K562 (cell line): Measurements from ENCODE around the gene CLDN5. TPM values are rescaled to one million over a fixed set of nuclear protein-coding genes. Genes with fewer than 3 reads are reported as not detected.
A peak's percentile ranks its signal among the peaks of the same experiment; 100 is the strongest.

Experiments
- ARID1B ChIP-seq: fragments of 450-650 bp; IDR thresholded peaks from 2 replicates; pipeline ENCODE4 v1.6.1; 2016; ENCODE audit warnings: antibody characterized with exemption, mild to moderate bottlenecking, inconsistent platforms
- CHCHD3 ChIP-seq: fragments of 250-450 bp; sonication (Bioruptor Pico); IDR thresholded peaks from 2 replicates; pipeline ENCODE4 v2.1.2; 2022; ENCODE audit warnings: mild to moderate bottlenecking
- ETV1 ChIP-seq: fragments of 450-650 bp; conservative IDR thresholded peaks from 2 replicates; pipeline ENCODE4 v1.6.1; 2016; ENCODE audit warnings: missing genetic modification characterization, control low read depth, low read depth, missing compliant biosample characterization
- EWSR1 ChIP-seq: fragments of 450-650 bp; IDR thresholded peaks from 2 replicates; pipeline ENCODE4 v1.6.1; 2018; ENCODE audit warnings: borderline replicate concordance, mild to moderate bottlenecking, low read depth, moderate library complexity; ENCODE audit not compliant: partially characterized antibody
- GATA2 ChIP-seq: sonication (generic); formaldehyde crosslinking; IDR thresholded peaks from 2 replicates; pipeline ENCODE4 v1.4.0; 2020; ENCODE audit warnings: mild to moderate bottlenecking, missing genetic modification reagents
- GATAD2B ChIP-seq: fragments of 450-650 bp; IDR thresholded peaks from 2 replicates; pipeline ENCODE4 v1.6.1; 2017; ENCODE audit warnings: mild to moderate bottlenecking, borderline replicate concordance
- GTF2F1 ChIP-seq: IDR thresholded peaks from 2 replicates; pipeline ENCODE4 v1.6.1; 2011; ENCODE audit warnings: low read depth, low read length, improper control_type of control experiment
- HDAC1 ChIP-seq, 2 experiments: fragments of 450-650 bp; IDR thresholded peaks; 2 replicates each; pipeline ENCODE4 v1.6.1; 2016 to 2017; ENCODE audit warnings: inconsistent platforms in 1 of 2, mild to moderate bottlenecking in 1 of 2, moderate library complexity in 1 of 2
- HDGF ChIP-seq: fragments of 450-650 bp; IDR thresholded peaks from 2 replicates; pipeline ENCODE4 v1.6.1; 2016
- HNRNPH1 ChIP-seq: fragments of 200-400 bp; formaldehyde crosslinking; optimal IDR thresholded peaks from 2 replicates; pipeline ENCODE3; 2017; ENCODE audit warnings: low read depth, mild to moderate bottlenecking, low read length, moderate library complexity
- MECOM ChIP-seq: fragments of 250-450 bp; sonication (Bioruptor Pico); IDR thresholded peaks from 2 replicates; pipeline ENCODE4 v1.8.0; 2022; ENCODE audit warnings: inconsistent platforms
- POLR2A ChIP-seq: fragments of 450-650 bp; conservative IDR thresholded peaks from 2 replicates; pipeline ENCODE4 v1.6.1; 2016
- POLR2H ChIP-seq: IDR thresholded peaks from 2 replicates; pipeline ENCODE4 v1.6.1; 2016; ENCODE audit warnings: missing genetic modification characterization, low read depth, mild to moderate bottlenecking, control low read depth, missing compliant biosample characterization, moderate library complexity
- SUPT5H ChIP-seq: fragments of 450-650 bp; IDR thresholded peaks from 2 replicates; pipeline ENCODE4 v1.6.1; 2016
- TCFL5 ChIP-seq: fragments of 250-450 bp; sonication (Bioruptor Pico); conservative IDR thresholded peaks from 2 replicates; pipeline ENCODE4 v1.6.1; 2021; ENCODE audit warnings: mild to moderate bottlenecking, moderate library complexity, matching md5 sums
- ZNF134 ChIP-seq: fragments of 250-450 bp; sonication (Bioruptor Pico); conservative IDR thresholded peaks from 2 replicates; pipeline ENCODE4 v1.4.0; 2020
- ZNF140 ChIP-seq: fragments of 250-450 bp; sonication (Bioruptor Pico); IDR thresholded peaks from 2 replicates; pipeline ENCODE4 v1.8.0; 2021; ENCODE audit warnings: moderate library complexity, mild to moderate bottlenecking, inconsistent platforms
- ZNF224 ChIP-seq: sonication (generic); formaldehyde crosslinking; IDR thresholded peaks from 2 replicates; pipeline ENCODE4 v1.8.0; 2022; ENCODE audit warnings: mild to moderate bottlenecking, missing genetic modification reagents
- ZNF232 ChIP-seq: sonication (generic); formaldehyde crosslinking; IDR thresholded peaks from 2 replicates; pipeline ENCODE4 v1.8.0; 2022; ENCODE audit warnings: mild to moderate bottlenecking, missing genetic modification reagents
- ZNF3 ChIP-seq: fragments of 250-450 bp; sonication (Bioruptor Pico); IDR thresholded peaks from 2 replicates; pipeline ENCODE4 v1.5.0; 2021; ENCODE audit warnings: mild to moderate bottlenecking, moderate library complexity
- ZNF586 ChIP-seq: fragments of 450-650 bp; formaldehyde crosslinking; conservative IDR thresholded peaks from 2 replicates; pipeline ENCODE4 v1.4.0; 2020; ENCODE audit warnings: mild to moderate bottlenecking, moderate library complexity
- ZNF77 ChIP-seq: fragments of 250-450 bp; sonication (Bioruptor Pico); IDR thresholded peaks from 2 replicates; pipeline ENCODE4 v1.5.0; 2020
- ZNF785 ChIP-seq: fragments of 250-450 bp; sonication (Bioruptor Pico); IDR thresholded peaks from 2 replicates; pipeline ENCODE4 v1.4.0; 2020; ENCODE audit warnings: mild to moderate bottlenecking
- polyA plus RNA-seq, 8 experiments: library from polyadenylated mRNA; depleted of rRNA in 4 of 8; stranded (reverse) in 5 of 8; unstranded in 3 of 8; fragments of >200 nt; fragmentation: Nextera tagmentation in 2 of 8; fragmentation: Illumina TruSeq in 1 of 8; extraction: Ambion mirVana in 2 of 8; extraction: Trizol in 1 of 8; gene quantifications; 2 replicates each; pipeline versions ENCODE4 v1.2.1 to v1.2.3, GENCODE V29; 2011 to 2014; ENCODE audit warnings: inconsistent platforms in 1 of 8, missing spikeins in 1 of 8
- total RNA-seq, 7 experiments: library from RNA; depleted of rRNA in 6 of 7; stranded (reverse); fragments of >200 nt in 6 of 7; fragmentation: Illumina TruSeq in 2 of 7; extraction: Trizol in 2 of 7; gene quantifications; 2 replicates each; pipeline versions ENCODE4 v1.2.1 to v1.2.3, GENCODE V29; 2011 to 2021; ENCODE audit warnings: low replicate concordance in 1 of 7
- TF ChIP-seq, protein P1 (sequence below): fragments of 250-450 bp; sonication (Bioruptor Pico); IDR thresholded peaks from 2 replicates; pipeline ENCODE4 v1.5.1; 2021; ENCODE audit warnings: mild to moderate bottlenecking
- TF ChIP-seq, protein P2 (sequence below): fragments of 150-350 bp; conservative IDR thresholded peaks from 2 replicates; pipeline ENCODE4 v1.6.1; 2014; ENCODE audit warnings: low read length
- TF ChIP-seq, protein P3 (sequence below): IDR thresholded peaks from 2 replicates; pipeline ENCODE4 v1.6.1; 2012; ENCODE audit warnings: low read depth, low read length, improper control_type of control experiment, borderline replicate concordance
- TF ChIP-seq, protein P4 (sequence below): fragments of 250-450 bp; sonication (Bioruptor Pico); IDR thresholded peaks from 2 replicates; pipeline ENCODE4 v1.5.0; 2021

Gene CLDN5
- total and polyA plus RNA-seq, 9 of the 15 experiments (the other 6 are each of a cell fraction or from before 2014, with no cell fraction given), result 0.20 TPM; not detected in 8

DNA sequence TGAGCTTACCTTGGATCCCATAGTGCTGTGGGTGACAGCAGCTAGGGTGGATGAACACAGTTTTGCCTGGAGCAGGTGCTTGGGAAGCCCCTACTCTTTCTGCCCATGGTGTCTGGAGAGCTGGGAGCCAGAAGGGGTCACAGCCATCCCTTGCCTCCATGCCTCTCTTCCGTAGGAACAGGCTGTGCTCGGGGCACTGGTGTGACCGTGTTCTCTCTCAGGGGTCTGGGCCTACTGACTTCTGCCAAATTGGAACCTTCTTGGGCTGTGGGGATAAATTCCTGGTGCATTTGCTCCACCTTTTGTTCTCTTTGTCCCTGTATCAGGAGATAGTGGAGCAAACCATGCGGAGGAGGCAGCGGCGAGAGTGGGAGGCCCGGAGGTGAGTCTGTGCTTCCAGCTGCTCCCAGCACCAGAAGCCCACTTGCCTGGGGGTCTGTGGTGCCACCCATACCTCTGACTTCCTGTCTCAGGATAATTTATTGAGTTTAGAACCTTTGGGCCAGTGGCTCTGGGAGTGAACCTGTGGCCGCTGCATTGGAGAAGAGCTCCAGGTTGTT is 30.1 kb downstream of the CLDN5 start (continued):
- TF ChIP-seq, protein P1, sequence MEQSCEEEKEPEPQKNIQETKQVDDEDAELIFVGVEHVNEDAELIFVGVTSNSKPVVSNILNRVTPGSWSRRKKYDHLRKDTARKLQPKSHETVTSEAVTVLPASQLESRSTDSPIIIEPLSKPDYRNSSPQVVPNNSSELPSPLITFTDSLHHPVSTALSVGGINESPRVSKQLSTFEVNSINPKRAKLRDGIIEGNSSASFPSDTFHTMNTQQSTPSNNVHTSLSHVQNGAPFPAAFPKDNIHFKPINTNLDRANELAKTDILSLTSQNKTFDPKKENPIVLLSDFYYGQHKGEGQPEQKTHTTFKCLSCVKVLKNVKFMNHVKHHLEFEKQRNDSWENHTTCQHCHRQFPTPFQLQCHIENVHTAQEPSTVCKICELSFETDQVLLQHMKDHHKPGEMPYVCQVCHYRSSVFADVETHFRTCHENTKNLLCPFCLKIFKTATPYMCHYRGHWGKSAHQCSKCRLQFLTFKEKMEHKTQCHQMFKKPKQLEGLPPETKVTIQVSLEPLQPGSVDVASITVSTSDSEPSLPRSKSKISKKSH, result no peak
- TF ChIP-seq ZNF140 (CRISPR knock-in tag) (no peak), HNRNPH1 (no peak), CHCHD3 (CRISPR knock-in tag) (no peak), ZNF77 (CRISPR knock-in tag) (no peak), HDAC1 (IDR thresholded peaks at IDR 0.05) (no peak), HDGF (no peak), ZNF3 (CRISPR knock-in tag) (no peak), ZNF232 (CRISPR knock-in tag) (no peak), GATAD2B (no peak), ZNF586 (CRISPR knock-in tag) (no peak), ZNF224 (CRISPR knock-in tag) (no peak), POLR2H (no peak), TCFL5 (CRISPR knock-in tag) (no peak), POLR2A (0 out of 2 replicates have a peak, but pooled peaks have one; percentile 20), ZNF134 (CRISPR knock-in tag) (no peak), ZNF785 (CRISPR knock-in tag) (no peak), GATA2 (CRISPR knock-in tag) (no peak), ETV1 (tag) (no peak), ARID1B (no peak), SUPT5H (no peak), MECOM (CRISPR knock-in tag) (no peak), EWSR1 (no peak), GTF2F1 (no peak)
- TF ChIP-seq, protein P2, sequence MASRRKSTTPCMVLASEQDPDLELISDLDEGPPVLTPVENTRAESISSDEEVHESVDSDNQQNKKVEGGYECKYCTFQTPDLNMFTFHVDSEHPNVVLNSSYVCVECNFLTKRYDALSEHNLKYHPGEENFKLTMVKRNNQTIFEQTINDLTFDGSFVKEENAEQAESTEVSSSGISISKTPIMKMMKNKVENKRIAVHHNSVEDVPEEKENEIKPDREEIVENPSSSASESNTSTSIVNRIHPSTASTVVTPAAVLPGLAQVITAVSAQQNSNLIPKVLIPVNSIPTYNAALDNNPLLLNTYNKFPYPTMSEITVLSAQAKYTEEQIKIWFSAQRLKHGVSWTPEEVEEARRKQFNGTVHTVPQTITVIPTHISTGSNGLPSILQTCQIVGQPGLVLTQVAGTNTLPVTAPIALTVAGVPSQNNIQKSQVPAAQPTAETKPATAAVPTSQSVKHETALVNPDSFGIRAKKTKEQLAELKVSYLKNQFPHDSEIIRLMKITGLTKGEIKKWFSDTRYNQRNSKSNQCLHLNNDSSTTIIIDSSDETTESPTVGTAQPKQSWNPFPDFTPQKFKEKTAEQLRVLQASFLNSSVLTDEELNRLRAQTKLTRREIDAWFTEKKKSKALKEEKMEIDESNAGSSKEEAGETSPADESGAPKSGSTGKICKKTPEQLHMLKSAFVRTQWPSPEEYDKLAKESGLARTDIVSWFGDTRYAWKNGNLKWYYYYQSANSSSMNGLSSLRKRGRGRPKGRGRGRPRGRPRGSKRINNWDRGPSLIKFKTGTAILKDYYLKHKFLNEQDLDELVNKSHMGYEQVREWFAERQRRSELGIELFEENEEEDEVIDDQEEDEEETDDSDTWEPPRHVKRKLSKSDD, result no peak
- TF ChIP-seq, protein P3, sequence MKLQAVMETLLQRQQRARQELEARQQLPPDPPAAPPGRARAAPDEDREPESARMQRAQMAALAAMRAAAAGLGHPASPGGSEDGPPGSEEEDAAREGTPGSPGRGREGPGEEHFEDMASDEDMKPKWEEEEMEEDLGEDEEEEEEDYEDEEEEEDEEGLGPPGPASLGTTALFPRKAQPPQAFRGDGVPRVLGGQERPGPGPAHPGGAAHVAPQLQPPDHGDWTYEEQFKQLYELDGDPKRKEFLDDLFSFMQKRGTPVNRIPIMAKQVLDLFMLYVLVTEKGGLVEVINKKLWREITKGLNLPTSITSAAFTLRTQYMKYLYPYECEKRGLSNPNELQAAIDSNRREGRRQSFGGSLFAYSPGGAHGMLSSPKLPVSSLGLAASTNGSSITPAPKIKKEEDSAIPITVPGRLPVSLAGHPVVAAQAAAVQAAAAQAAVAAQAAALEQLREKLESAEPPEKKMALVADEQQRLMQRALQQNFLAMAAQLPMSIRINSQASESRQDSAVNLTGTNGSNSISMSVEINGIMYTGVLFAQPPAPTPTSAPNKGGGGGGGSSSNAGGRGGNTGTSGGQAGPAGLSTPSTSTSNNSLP, result no peak
- TF ChIP-seq, protein P4, sequence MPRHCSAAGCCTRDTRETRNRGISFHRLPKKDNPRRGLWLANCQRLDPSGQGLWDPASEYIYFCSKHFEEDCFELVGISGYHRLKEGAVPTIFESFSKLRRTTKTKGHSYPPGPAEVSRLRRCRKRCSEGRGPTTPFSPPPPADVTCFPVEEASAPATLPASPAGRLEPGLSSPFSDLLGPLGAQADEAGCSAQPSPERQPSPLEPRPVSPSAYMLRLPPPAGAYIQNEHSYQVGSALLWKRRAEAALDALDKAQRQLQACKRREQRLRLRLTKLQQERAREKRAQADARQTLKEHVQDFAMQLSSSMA (CRISPR knock-in tag), result no peak
